Endothelial cell (in vitro differentiated cells): Measurements from ENCODE around the gene DND1. TPM values are rescaled to one million over a fixed set of nuclear protein-coding genes. Genes with fewer than 3 reads are reported as not detected.
"Not testable (repeated sequence)": the region's sequence is repeated elsewhere in the genome, so short reads cannot be mapped to it uniquely, and the experiment has no call there.

ENCODE experiments used
- DNase-seq: peaks from one replicate; pipeline ENCODE4 v3.0.0; 2021; ENCODE audit warnings: low spot score
- H3K27ac Mint-ChIP-seq: one replicate; pipeline ENCODE4 v1.8.0; 2021; ENCODE audit warnings: mixed read lengths, inconsistent platforms; ENCODE audit not compliant: unreplicated experiment
- H3K27me3 Mint-ChIP-seq: one replicate; pipeline ENCODE4 v1.8.0; 2021; ENCODE audit warnings: mild to moderate bottlenecking, moderate library complexity, mixed read lengths, inconsistent platforms; ENCODE audit not compliant: unreplicated experiment
- H3K36me3 Mint-ChIP-seq: one replicate; pipeline ENCODE4 v1.8.0; 2021; ENCODE audit warnings: mild to moderate bottlenecking, low read depth, mixed read lengths, inconsistent platforms; ENCODE audit not compliant: unreplicated experiment
- H3K4me1 Mint-ChIP-seq: one replicate; pipeline ENCODE4 v1.8.0; 2021; ENCODE audit warnings: mild to moderate bottlenecking, mixed read lengths, inconsistent platforms; ENCODE audit not compliant: unreplicated experiment
- H3K4me3 Mint-ChIP-seq: one replicate; pipeline ENCODE4 v1.8.0; 2021; ENCODE audit warnings: mild to moderate bottlenecking, mixed read lengths, inconsistent platforms; ENCODE audit not compliant: unreplicated experiment
- H3K9me3 Mint-ChIP-seq: one replicate; pipeline ENCODE4 v1.8.0; 2021; ENCODE audit warnings: mixed read lengths, inconsistent platforms; ENCODE audit not compliant: unreplicated experiment
- total RNA-seq: library from RNA; stranded (reverse); fragmentation: NEBNext Ultra II Directional; extraction: Animal tissue kit (Norgen Biotek cat#: 25700); gene quantifications from one replicate; pipeline ENCODE4 v1.2.1, GENCODE V29; 2021; ENCODE audit not compliant: unreplicated experiment
- TF ChIP-seq, protein P1 (sequence below): fragments of 200-600 bp; sonication (generic); IDR thresholded peaks from one replicate; pipeline ENCODE4 v1.5.0; 2021; ENCODE audit warnings: antibody characterized with exemption; ENCODE audit not compliant: unreplicated experiment

DND1 gene
- total RNA-seq, 1 donor from 2014 or later: 1.8 TPM

DNA sequence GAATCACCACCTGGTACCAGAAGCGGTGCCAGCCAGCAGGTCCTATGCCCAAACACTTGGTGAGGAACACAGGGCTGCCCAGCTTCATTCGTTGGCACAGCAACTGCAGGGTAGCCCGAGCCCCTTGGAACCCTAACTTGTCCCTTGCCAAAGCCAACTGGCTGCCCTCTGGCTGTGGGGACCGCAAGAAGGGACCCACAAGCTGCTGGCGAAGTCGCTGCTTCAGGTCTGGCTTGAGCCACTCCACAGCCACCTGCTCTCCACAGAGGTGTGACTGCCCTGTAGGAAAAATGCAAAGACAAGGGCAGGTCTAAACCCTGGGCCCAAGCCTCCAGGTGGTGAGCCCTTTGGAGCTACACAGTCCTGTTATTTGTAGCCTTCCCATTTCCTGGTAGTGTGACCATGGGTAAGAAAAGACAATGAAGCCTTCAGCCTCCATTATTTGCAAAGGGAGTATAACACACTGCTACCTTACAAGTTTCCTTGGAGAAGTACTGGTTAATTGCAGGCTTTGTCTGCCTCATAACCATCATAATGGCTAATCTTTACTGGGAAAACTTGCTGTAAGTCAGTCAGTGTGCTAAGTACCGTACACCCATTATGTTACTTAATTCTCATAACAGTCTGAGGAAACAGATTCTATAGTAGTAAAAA, 1.8 kb downstream of the DND1 start:
- Mint-ChIP-seq H3K4me1 (peaks cover 12% of the 10 kb centered on the region), H3K27me3 (peaks cover 18% of the 10 kb centered on the region), H3K36me3 (peaks cover 48% of the 10 kb centered on the region), H3K27ac (no peak overlapping the region), H3K4me3 (peak overlapping the region; percentile 38), H3K9me3 (no peaks in the 10 kb centered on the region)
- TF ChIP-seq, protein P1, sequence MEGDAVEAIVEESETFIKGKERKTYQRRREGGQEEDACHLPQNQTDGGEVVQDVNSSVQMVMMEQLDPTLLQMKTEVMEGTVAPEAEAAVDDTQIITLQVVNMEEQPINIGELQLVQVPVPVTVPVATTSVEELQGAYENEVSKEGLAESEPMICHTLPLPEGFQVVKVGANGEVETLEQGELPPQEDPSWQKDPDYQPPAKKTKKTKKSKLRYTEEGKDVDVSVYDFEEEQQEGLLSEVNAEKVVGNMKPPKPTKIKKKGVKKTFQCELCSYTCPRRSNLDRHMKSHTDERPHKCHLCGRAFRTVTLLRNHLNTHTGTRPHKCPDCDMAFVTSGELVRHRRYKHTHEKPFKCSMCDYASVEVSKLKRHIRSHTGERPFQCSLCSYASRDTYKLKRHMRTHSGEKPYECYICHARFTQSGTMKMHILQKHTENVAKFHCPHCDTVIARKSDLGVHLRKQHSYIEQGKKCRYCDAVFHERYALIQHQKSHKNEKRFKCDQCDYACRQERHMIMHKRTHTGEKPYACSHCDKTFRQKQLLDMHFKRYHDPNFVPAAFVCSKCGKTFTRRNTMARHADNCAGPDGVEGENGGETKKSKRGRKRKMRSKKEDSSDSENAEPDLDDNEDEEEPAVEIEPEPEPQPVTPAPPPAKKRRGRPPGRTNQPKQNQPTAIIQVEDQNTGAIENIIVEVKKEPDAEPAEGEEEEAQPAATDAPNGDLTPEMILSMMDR: no peak
- no peak for DNase-seq

DNA sequence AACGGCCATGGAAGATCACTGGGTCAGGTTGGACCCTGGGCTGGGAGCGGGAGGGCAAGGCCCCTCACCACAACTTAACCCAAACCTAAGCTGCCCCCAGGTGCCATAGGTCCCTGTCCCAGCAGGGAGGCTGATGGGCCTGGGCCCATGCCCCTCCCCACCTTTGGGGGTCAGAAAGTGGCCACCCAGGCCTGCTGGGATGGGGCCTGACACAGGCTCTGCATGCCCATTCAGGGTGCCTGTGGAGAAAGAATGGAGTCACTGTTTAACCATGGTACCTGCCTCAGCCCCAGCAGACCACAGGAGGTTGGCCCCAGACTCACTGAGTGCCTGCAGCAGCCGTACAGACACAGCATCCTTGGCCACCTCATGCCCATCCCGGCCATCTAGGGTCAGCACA, 2.3 kb downstream of the DND1 start:
- Mint-ChIP-seq H3K27me3 (peaks cover 13% of the 10 kb centered on the region), H3K4me1 (peaks cover 16% of the 10 kb centered on the region), H3K36me3 (peaks cover 46% of the 10 kb centered on the region)
- not testable (repeated sequence) for DNase-seq, H3K27ac Mint-ChIP-seq, H3K9me3 Mint-ChIP-seq, H3K4me3 Mint-ChIP-seq

DNA sequence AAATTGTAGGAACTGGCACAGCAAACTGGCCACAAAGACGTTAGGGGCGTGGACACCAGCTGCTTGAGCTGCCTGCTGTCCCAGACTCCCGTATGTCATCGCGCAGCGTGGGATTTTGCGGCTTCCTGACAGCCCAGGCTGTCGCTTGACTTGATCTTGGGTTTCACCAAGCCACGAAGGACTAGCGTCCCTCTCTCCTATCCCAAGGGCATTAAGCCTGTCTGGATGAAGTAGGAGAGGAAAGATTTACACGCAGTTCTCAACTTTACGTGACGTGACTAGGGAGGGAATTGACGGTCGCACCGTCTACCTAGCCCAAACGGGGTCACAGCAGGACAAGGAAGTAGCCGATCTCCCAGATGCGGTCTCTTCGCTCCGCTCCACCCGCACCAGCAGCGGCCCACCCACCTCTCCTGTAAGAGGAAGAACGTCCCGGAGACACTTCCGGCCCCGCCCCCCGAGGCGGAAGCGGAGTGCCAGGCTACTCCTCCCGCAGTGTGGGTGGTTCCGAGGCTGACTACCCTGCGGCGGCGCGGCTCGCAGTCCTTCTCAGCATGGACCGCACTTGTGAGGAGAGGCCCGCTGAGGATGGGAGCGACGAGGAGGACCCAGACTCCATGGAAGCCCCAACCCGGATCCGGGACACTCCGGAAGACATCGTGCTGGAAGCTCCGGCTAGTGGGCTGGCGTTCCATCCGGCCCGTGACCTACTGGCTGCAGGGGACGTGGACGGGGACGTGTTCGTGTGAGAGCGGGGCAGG, 8.8 kb downstream of the DND1 start, which contains the start of gene WDR55:
Gene WDR55, plus strand, starts transcription at position 546 of the 761 bp plus-strand sequence. Its CDS starts 9 bp downstream, at position 555.
- Mint-ChIP-seq H3K4me1 (peaks cover 14% of the 10 kb centered on the region), H3K9me3 (no peaks in the 10 kb centered on the region), H3K4me3 (peak within 1 kb of the TSS; percentile 97), H3K27ac (peak within 1 kb of the TSS; percentile 95), H3K27me3 (peaks cover 9% of the 10 kb centered on the region), H3K36me3 (peaks cover 50% of the 10 kb centered on the region)
- peak; percentile 89 for DNase-seq
- TF ChIP-seq, protein P1: no peak

DNA sequence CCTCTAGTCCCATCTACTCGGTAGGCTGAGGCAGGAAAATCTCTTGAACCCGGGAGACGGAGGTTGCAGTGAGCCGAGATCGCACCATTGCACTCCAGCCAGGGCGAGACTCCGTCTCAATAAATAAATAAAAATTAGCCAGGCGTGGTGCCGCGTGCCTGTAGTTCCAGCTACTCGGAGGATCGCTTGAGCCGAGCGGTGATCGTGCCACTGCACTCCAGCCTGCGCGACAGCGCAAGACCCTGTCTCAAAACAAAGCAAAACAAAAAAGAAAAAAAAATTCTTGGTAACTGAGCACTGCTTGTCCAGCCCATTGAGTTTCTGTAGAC, 9.4 kb downstream of the DND1 start:
- Mint-ChIP-seq H3K36me3 (peaks cover 51% of the 10 kb centered on the region), H3K4me1 (peaks cover 14% of the 10 kb centered on the region), H3K27ac (no peak overlapping the region), H3K27me3 (peaks cover 9% of the 10 kb centered on the region), H3K4me3 (peak overlapping the region; percentile 97), H3K9me3 (no peaks in the 10 kb centered on the region)
- DNase-seq: no peak
- TF ChIP-seq, protein P1: no peak

DNA sequence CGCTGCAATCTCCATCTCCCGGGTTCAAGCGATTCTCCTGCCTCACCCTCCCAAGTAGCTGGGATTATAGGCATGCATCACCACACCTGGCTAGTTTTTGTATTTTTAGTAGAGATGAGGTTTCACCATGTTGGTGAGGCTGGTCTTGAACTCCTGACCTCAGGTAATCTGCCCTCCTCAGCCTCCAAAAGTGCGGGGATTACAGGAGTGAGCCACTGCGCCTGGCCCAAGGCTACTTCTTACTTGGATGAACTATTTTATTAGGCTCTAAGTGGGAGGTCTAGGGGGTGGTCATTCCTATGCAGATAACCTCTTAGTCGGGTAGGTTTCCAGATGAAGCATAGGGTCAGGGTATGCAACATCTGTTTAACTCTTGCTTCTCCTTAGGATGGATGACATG, 13.0 kb downstream of the DND1 start:
- peaks cover 48% of the 10 kb centered on the region for H3K36me3 Mint-ChIP-seq
- DNase-seq, H3K4me1 Mint-ChIP-seq, H3K27ac Mint-ChIP-seq, H3K9me3 Mint-ChIP-seq, H3K27me3 Mint-ChIP-seq: not testable (repeated sequence)
- H3K4me3 Mint-ChIP-seq: peak overlapping the region; percentile 47

DNA sequence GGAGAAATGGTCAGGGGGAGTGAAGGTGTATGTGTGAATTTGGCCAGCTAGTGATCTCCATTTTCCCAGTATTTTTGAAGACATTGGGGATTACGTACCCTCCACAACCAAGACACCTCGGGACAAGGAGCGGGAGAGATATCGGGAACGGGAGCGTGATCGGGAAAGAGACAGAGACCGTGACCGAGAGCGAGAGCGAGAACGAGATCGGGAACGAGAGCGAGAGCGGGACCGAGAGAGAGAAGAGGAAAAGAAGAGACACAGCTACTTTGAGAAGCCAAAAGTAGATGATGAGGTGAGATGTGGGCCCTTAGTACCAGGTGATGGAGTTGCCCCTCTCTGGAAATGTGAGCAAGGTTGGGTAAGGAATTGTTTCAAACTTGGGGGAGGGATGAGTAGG, 14.5 kb downstream of the DND1 start:
- TF ChIP-seq, protein P1: no peak
- no peak for DNase-seq
- Mint-ChIP-seq H3K4me1 (peaks cover 3% of the 10 kb centered on the region), H3K27me3 (no peaks in the 10 kb centered on the region), H3K27ac (no peak overlapping the region), H3K36me3 (peaks cover 60% of the 10 kb centered on the region), H3K4me3 (peak overlapping the region; percentile 70), H3K9me3 (no peaks in the 10 kb centered on the region)
